Eye (tissue), 1 donor: Measurements from ENCODE around the gene VAMP4.
"Not testable (repeated sequence)": the region's sequence is repeated elsewhere in the genome, so short reads cannot be mapped to it uniquely, and the experiment has no call there.

ENCODE experiments used
- DNase-seq: peaks from one replicate; pipeline ENCODE4 v3.0.0-alpha.2; 2015

VAMP4 gene

DNA sequence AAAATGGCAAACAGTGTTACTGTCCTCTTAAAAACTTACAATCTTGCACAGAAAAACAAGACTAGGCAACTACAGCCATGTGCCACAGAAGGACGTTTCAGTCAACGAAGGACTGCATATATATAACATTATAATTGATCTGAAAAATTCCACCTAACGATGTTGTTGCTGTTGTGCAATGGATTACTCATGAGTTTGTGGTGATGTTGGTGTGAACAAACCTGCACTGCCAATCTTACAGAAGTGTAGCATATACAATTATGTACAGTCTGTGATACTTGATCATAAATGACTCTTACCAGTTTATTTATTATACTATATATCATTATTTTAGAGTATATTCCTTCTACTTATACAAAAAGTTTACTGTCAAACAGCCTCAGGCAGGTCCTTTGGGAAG, 6.8 kb upstream of the VAMP4 start:
- no peak for DNase-seq

DNA sequence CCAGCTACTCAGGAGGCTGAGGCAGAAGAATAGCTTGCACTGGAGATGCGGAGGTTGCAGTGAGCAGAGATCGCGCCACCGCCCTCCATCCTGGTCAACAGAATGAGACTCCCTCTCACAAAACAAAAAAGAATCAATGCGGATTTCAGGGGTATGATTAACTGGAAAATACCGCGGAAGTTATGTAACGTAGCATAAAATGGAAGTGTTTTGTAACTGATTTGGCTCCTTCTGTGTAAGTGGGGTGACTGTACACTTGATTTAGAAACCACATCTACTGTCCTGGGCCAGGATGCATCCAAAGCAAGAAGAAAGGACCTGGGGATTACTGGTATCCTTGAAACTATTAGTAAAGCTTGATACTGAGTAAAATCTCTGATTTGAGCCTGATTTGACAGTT, 3.1 kb upstream of the VAMP4 start:
- no peak for DNase-seq

DNA sequence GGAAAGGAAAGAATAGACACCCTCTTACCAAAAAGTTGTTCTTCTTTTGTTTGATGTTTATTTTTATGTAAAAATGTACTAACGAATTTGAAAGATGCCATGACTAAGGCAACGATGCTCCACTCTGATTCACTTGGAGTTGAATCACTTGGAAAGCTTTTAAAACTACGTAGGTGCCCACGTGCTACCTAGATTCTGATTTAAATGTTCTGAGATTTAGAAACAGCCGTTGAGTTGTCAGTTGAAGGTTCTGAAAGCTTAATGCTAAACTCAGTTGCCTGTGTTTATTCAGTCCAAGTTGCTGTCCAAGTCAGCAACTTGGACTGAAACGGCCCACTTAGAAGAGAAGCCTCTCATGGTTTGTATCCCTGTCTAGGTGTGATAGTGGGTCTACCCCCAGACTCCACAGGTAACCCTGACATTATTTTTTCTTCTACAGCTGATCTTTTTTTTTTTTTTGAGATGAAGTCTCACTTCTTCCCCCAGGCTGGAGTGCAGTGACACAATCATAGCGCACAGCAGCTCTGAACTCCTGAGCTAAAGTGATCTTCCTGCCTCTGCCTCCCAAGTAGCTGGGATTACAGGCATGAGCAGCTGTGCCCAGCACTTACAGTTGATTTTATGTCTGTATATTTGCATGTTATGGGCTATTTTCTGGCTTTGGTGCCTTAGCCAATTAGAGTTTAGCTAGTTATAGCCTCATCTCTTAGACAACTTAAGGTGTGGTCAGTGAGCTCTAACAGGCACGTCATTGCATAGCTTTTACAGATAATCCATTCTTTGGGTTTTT, 1.4 kb upstream of the VAMP4 start:
- DNase-seq: peak; percentile 48

DNA sequence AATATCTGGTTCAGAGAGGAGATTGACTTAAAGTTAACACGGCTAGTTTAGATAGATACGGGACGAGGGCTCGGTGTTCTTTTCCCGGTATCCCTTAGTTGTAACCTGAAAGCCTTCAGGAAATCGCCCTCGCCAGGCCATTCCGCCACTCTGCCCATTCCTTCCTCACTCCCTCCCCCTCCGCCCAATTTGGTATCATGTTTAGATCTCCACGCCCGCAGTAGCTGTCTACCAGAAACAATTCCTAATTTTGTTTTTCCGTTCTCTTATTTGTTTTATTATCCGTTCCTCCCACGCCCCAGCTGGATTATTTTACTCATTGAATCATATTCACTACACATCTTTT, 685 bp upstream of the VAMP4 start:
- no peak for DNase-seq

DNA sequence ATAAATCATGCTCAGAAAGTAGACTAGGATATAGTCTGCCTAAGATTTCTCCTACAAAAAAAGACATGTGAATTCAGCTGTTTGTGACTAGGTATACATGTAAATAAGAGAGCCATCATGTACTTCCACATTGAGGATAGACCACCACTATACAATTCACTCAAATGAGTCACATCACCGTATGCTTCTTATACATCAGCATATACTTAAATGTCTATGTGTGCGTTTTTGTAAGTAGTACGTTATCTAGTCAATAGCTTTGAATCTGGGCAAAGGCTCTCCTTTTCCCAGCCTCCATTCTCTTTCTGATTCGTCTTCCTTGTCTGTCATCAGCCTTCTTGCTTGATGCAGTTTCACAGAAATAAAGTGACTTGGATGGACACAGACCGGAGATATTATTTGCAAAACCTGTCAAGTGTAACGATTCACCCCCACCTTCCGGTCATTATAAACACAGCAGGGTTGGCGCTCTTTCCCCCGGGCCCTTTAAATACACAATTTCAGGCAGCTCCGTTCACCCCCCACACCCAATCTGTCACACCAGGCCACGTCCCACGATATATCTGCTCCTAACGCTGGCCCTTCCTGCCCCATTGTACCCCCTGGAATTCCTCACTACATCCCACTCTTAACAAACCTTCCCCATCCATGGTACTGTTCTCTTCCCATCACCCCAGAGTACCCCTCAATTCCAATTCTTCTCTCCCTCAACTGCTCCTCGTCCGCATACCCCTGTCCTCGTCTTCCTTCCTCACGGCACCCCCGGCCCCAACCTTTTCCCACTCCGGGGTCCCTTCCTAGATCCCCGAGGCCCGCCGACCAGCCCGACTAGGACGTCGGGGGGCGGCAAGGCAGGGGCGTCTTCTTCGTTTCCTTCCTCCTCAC, 636 bp downstream of the VAMP4 start:
- no peak for DNase-seq

DNA sequence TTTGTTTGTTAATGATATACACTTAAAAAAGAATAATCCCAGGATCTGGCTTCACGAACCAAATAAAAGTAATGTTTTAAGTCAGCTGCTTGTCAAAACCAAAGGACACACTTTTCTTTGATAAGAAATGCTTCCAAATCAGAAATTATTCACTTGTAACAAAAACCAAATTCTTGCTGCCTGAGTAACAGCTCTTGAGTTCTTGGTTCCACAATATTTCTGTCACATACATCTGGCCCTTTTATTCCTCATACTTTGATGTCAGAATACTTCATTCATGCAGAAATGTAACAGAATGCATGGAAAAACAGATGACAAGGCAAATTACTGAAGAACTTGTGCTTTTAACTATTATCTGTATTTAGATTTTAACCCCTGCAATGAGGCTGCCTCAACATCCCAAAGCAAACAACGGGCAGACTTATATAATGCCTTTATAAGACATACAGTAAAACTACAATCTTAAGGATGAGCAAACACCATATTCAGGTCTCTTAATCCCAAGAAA, 1.5 kb downstream of the VAMP4 start:
- DNase-seq: no peak

DNA sequence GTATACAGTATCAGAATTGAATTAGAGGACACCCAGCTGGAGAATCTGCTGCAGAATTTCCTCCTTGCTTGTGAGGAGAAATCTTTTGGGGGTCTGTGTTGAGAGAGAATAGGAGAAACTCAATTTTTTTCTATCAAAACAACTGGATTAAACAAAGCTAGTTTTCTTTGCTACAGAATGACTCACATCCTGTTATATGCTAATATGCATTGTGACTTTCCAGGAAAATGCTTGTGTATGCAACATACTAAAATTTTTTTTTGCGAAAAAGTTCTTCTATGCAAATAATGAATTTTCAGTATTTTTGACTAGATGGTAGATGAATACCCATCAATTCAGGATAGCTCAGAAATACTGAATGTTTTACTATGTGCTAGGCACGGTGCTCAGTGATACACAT, 2.2 kb downstream of the VAMP4 start:
- DNase-seq: no peak

DNA sequence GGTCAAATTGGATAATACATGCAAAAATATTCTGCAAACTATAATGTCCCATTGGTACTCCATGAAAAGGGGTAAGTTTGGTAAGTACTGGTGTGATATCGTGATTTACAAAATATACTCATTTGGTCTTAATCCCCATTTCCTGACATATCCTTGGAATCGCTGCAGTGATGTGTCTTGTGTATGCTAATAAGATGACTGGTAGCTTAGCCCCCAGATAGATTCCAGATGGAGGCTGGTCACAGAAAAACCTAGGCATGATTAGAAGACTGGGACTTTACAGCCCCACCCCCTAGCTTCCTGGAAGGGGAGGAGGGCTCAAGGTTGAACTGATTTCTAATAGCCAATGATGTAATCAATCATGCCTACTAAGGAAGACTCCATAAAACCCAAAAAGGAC, 3.0 kb downstream of the VAMP4 start:
- DNase-seq: no peak

DNA sequence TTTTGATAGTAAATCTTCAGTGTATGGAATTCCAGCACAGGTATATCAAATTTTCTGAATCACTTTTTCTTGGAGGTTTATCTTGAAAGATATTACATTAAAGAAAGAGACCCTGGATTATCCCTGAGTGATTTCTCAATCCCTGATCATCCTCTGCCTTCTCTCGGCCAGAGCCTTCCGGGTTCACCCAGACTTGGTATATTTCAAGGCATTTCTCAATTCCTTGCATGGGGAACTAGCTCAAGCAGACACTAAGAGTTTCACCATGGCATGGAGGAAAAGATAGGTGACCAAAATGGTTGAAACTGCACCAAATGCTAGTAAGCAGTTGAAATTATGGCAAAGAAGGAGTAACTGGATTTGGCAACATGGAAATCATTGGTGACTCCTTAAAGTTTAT, 5.7 kb downstream of the VAMP4 start:
- DNase-seq: no peak

DNA sequence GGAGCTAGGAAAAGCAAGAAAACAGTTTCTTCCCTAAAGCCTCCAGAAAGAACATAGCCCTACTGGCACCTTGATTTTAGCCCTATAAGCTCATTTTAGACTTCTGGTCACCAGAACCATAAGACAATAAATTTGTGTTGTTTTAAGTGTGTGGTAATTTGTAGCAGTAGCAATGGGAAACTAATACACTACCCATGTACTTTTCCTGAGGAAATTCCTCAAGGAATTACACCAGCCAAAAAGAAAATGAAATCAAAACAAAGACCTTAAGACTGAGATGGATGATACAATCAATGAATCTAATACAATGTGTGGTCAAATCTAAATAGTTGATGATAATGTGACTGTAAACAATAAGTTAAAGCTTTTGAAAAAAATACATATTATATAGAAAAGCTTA, 11.8 kb downstream of the VAMP4 start:
- DNase-seq: no peak

DNA sequence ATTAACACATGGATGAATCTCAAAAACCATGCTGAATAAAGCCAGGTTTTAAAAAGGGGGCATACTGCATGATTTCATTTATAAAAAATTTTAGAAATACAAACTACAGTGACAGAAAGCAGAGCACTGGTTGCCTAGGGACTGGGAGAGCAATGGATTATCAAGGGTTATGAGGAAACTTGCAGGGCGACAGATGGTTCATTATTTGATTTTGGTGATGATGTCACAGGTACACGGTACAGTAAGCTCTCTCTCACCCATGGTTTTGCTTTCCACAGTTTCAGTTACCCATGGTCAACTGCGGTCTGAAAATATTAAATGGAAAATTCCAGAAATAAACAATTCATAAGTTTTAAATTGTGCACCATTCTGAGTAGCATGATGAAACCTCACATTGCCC, 14.1 kb downstream of the VAMP4 start:
- DNase-seq: no peak

DNA sequence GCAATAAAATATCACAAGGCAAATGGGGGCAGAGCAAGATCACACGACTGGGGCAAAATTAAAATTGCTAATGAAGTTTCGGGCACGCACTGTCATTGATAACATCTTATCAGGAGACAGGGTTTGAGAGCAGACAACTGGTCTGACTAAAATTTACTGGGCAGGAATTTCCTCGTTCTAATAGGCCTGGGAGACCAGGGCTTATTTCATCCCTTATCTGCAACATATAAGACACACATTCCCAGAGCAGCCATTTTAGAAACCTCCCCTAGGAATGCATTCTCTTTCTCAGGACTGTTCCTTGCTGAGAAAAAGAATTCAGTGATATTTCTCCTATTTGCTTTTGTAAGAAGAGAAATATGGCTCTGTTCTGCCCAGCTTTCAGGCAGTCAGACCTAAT, 18.7 kb downstream of the VAMP4 start:
- DNase-seq: not testable (repeated sequence)

DNA sequence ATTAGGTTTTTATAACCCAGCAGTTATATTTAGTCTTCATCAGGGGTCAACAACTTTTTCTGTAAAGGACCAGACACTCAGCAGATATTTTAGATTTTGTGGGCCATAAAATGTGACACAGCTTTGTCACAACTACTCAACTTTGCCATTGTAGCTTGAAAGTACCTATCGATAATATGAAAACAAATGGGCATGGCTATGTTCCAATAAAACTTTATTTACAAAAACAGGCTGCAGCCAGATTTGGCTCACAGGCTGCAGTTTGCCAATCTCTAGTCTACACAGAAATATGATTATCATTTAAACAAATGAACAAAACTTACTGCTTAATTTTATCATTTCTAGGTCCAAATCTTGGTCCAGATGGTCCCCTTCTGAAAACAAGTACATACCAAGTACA, 23.0 kb downstream of the VAMP4 start:
- DNase-seq: no peak

DNA sequence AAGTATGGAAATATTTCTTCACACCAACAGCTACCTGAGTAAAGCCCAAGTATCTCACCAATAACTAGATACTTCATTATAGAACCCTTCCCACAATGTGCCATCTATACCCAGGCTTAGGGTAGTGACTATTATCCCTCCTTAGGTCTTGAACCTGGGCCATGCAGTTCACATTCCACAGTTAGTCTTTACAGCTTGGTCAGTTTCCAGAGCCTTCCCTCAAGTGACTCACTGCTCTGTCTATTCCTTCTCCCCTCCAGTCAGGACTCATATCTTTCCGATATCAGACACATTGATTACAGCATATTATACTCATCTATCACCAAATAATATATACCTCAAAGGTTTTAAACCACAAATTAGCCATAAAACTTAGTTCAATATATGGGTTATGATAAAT, 23.6 kb downstream of the VAMP4 start:
- no peak for DNase-seq

DNA sequence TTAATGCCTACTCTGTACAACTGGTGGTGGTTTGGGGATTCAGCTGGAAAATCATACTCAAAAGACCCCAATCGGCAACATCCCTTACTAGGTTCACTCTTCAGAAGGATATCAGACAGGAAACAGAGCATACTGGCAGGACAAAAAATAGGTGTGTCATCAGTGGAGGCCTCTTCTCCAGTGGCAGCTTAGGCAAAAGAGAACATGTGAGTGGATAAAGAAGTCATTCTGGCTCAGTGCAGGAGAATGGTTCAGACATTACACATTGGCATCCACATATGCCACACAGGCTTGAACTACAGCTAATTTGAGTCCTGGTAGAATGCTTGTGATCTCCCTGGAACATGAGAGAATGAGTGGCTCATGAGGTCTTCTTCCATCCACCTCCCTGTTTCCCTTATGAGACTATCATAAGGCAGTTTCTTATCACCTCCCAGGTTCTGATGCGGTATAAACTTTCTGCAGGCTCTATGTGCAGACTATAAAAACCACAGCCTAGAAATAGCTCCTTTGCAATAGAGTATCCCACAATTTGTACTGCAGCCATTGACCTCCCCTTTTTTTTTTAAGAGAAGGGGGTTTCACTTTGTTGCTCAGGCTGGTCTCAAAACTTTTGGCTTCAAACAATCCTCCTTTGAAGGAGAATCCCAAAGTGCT, 24.7 kb downstream of the VAMP4 start:
- DNase-seq: no peak

DNA sequence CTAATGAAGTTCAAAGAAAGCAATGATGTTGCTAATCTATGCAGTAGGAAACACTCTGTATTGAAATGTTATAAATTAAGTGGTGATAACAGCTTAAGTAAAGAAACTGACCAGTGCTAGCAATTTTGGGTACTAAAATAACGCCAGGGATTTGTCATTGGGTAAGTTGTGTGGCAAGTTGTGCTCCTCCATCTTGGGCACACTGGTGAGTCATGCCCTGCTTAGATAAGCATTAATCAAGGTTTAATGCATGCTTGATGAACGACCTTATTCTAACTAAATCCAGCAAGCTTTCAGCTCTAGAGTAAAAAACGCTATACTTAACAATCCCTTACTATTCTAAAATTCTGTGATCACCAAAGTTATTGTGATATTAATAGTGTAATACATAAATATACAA, 25.2 kb downstream of the VAMP4 start:
- no peak for DNase-seq

DNA sequence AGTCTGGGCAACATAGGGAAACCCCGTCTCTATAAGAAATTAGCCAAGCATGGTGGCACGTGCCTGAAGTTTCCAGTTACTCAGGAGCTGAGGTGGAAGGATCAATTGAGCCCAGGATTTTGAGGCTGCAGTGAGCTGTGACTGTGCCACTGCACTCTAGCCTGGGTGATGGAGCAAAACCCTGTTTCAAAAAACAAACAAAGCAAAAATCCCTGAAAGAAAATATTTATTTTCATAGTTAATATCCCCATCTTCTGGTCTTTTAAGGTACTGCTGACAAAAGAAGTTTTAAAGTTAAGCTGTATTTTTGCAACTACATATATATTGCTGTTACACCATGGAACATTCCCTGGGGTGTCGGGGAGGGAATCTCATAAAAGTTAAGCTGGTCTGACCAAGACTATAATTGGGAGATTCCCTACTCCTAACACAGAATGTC, 26.0 kb downstream of the VAMP4 start:
- DNase-seq: peak; percentile 52

DNA sequence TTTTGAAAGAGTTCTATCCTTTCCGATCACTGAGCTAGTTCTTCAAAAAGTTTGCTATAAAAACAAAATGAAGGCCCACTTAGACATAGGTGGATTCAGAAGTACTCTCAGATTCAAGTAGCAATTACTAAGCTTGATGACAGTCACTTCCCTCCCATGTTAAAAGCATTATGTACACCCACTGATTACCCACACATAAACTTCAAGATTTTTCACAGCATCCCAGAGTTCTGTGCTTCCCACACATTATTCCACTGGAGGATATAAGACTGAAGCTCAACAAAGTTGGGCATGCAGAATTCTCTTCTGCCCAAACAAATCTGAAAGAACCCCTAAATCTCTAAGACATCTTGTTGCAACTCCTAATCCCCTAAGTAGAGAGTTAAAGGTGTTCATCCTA, 29.5 kb downstream of the VAMP4 start:
- DNase-seq: no peak

DNA sequence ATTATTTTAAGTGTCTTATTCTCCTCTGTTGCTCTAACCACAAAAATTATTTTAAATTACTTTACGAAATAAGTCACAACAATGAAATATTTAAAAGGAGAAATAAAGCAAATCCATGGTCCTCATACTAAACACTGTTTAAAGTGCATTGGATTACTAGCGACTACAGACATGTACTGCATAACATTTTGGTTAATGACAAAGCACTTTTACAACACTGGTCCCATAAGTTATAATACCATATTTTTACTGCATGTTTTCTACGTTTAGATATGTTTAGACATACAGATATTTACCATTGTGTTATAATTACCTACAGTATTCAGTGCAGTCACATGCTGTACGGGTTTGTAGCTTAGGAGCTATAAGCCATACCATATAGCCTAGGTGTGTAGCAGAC, 30.2 kb downstream of the VAMP4 start:
- DNase-seq: no peak

DNA sequence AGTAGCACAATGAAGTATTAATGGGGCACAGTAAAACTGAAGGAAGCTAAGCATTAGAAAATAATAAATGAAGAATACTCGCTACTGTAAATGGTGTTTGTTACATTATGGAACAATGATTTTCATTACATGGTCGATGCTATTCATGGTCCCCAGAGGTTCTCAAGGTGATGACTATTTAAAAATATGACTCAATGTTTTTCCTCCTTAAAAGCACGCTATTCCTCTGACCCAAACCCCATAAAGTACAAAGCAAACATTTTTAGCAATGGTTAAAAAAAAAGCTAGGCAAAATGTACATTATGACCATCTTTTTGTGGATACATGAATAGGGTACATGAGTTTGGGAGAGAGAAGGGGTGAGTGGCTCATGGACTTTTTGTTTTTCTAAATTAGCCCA, 34.3 kb downstream of the VAMP4 start:
- no peak for DNase-seq

DNA sequence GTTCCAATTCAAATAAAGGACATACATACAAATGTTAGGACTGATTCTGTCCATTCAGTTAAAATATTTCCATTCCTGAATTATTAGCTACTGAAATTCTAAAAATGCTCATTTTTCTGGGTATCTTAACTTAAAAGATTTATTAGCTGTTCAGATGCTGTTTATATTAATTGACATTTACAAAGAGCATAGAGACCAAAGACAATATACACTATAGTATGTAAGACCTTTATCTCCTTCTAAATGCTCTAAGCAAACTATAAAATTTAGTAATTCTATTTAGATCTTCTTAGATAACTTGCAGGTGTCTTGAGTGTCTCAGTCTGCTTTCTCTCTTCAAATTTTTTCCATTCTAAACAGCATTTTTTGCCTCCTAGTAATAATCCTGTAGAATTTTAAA, 39.3 kb downstream of the VAMP4 start:
- no peak for DNase-seq

DNA sequence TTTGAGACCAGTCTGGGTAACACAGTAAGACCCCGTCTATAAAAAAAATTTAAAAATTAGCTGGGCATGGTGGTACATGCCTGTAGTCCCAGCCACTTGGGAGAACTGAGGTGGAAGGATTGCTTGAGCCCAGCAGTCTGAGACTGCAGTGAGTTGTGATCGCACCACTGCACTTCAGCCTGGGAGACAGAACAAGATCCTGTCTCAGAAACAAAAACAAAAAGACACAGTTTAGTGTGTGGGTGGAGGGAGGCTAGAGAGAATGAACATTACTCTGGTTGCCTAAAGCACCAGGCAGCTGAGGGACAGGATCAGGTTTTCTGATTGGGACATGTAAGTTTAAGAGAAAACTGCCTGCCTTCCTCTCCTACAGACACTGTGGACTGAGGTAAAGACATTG, 42.3 kb downstream of the VAMP4 start:
- peak; percentile 8 for DNase-seq

DNA sequence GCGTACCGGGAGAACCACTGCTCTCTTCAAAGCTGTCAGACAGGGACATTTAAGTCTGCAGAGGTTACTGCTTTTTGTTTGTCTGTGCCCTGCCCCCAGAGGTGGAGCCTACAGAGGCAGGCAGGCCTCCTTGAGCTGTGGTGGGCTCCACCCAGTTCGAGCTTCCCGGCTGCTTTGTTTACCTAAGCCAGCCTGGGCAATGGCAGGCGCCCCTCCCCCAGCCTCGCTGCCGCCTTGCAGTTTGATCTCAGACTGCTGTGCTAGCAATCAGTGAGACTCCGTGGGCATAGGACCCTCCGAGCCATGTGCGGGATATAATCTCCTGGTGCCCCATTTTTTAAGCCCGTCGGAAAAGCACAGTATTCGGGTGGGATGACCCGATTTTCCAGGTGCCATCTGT, 46.1 kb downstream of the VAMP4 start:
- not testable (repeated sequence) for DNase-seq

DNA sequence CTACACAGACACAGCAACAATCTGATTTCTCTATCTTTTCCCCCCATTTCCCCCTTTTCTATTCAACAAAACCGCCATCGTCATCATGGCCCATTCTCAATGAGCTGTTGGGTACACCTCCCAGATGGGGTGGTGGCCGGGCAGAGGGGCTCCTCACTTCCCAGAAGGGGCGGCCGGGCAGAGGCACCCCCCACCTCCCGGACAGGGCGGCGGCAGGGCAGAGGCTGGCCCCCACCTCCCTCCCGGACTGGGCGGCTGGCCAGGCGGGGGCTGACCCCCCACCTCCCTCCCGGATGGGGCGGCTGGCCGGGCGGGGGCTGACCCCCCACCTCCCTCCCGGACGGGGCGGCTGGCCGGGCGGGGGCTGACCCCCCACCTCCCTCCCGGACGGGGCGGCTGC, 48.3 kb downstream of the VAMP4 start:
- DNase-seq: not testable (repeated sequence)
